DND-41 (cell line): ENCODE measurements around the gene JAKMIP1.

Source experiments
- CTCF ChIP-seq: IDR thresholded peaks from 2 replicates; pipeline ENCODE4 v1.5.1; 2012; ENCODE audit warnings: borderline replicate concordance, low read length, moderate library complexity, mild to moderate bottlenecking; ENCODE audit not compliant: poor library complexity, severe bottlenecking; ENCODE audit errors: extremely low read depth
- EZH2 ChIP-seq: IDR thresholded peaks from 3 replicates; pipeline ENCODE4 v1.6.1; 2012; ENCODE audit warnings: borderline replicate concordance, low read depth, mild to moderate bottlenecking, moderate library complexity, low read length, inconsistent platforms; ENCODE audit not compliant: severe bottlenecking

DNA sequence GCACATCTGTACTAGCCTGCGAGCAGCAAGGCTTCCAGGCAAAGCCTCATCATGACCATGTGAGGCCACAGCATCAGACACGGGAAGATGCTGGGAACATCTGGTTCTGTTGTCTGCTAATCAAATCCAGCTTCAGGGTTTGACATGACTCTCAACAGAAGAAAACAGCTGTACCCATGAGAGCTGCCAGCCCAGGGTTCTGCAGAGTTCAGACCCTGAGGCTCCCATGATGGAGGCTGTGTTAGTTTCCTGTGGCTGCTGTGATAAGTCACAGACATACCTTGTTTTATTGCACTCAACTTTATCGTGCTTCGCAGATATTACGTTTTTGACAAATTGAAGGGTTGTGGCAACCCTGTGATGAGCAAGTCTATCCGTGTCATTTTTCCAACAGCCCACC, 37.5 kb downstream of the JAKMIP1 start:
- no peak for TF ChIP-seq EZH2
- TF ChIP-seq CTCF, result no peak
